Upper lobe of right lung (tissue), 1 donor: ENCODE data around the gene PIAS2. TPM values are rescaled to one million over a fixed set of nuclear protein-coding genes. Genes with fewer than 3 reads are reported as not detected.

ENCODE experiments used
- ATAC-seq: fragments of 200-7000 bp; cut with Tn5 transposase; one replicate; pipeline ENCODE4 v1.9.1; 2020; ENCODE audit warnings: mild to moderate bottlenecking, moderate library complexity
- DNase-seq: peaks from one replicate; pipeline ENCODE4 v3.0.0-alpha.2; 2020
- H3K27ac ChIP-seq: fragments of 200-600 bp; one replicate; pipeline ENCODE4 v1.8.0; 2022
- H3K27me3 ChIP-seq: fragments of 200-600 bp; one replicate; pipeline ENCODE4 v1.8.0; 2022; ENCODE audit warnings: mild to moderate bottlenecking
- H3K36me3 ChIP-seq: fragments of 200-600 bp; one replicate; pipeline ENCODE4 v1.8.0; 2022
- H3K4me1 ChIP-seq: fragments of 200-600 bp; one replicate; pipeline ENCODE4 v1.8.0; 2022
- H3K4me3 ChIP-seq: fragments of 200-600 bp; one replicate; pipeline ENCODE4 v1.8.0; 2022; ENCODE audit warnings: mild to moderate bottlenecking
- H3K9me3 ChIP-seq: fragments of 200-600 bp; one replicate; pipeline ENCODE4 v1.8.0; 2022
- CTCF ChIP-seq: fragments of 200-600 bp; IDR thresholded peaks from one replicate; pipeline ENCODE4 v1.8.0; 2022; ENCODE audit warnings: antibody characterized with exemption
- intact Hi-C: fragments of 100-400 bp; cut with DNase I; formaldehyde crosslinking; loops from one replicate; pipeline ENCODE4 v1.11.0; 2022
- total RNA-seq: library from RNA; stranded (reverse); fragmentation: NEBNext Ultra II Directional; extraction: Animal tissue kit (Norgen Biotek cat#: 25700); gene quantifications from one replicate; pipeline ENCODE4 v1.2.1, GENCODE V29; 2021
- donor health status: DM: no; HTN: yes; CAD: no; lungs with severe emphysema.

Gene PIAS2
- total RNA-seq, 1 donor from 2014 or later, result 38.6 TPM

GRCh38 chr18:46821856-46822711 is 95.2 kb downstream of the PIAS2 start:
- intact Hi-C loops, result no loop called here
- ATAC-seq, result no peak

GRCh38 chr18:46820863-46821262 is 96.4 kb downstream of the PIAS2 start:
- H3K27ac ChIP-seq, result no peak overlapping the region
- no peak for TF ChIP-seq CTCF
- H3K4me1 ChIP-seq, result no peaks in the 10 kb centered on the region
- H3K4me3 ChIP-seq, result no peak overlapping the region
- H3K9me3 ChIP-seq, result no peaks in the 10 kb centered on the region
- intact Hi-C loops, result no loop called here
- no peak for ATAC-seq
- H3K36me3 ChIP-seq, result no peaks in the 10 kb centered on the region
- no peaks in the 10 kb centered on the region for H3K27me3 ChIP-seq
- DNase-seq, result no peak

More at GRCh38 chr18:46821856-46822711, 95.2 kb downstream of the PIAS2 start:
- H3K4me1 ChIP-seq, result no peaks in the 10 kb centered on the region
- DNase-seq, result no peak
- no peaks in the 10 kb centered on the region for H3K9me3 ChIP-seq
- no peak overlapping the region for H3K4me3 ChIP-seq
- no peaks in the 10 kb centered on the region for H3K27me3 ChIP-seq
- no peak for TF ChIP-seq CTCF
- peaks cover 3% of the 10 kb centered on the region for H3K36me3 ChIP-seq
- H3K27ac ChIP-seq, result no peak overlapping the region

- ATAC-seq (no peak), DNase-seq (no peak)
- Histone ChIP-seq H3K9me3 (no peaks in the 10 kb centered on the region), H3K4me1 (no peaks in the 10 kb centered on the region), H3K27me3 (no peaks in the 10 kb centered on the region), H3K4me3 (no peak overlapping the region), H3K27ac (no peak overlapping the region), H3K36me3 (no peaks in the 10 kb centered on the region)
- TF ChIP-seq CTCF, result no peak
- intact Hi-C loops, result no loop called here
Observed at GRCh38 chr18:46815661-46816060, 101.6 kb downstream of the PIAS2 start.

GRCh38 chr18:46814399-46814798 is 102.9 kb downstream of the PIAS2 start:
- no peaks in the 10 kb centered on the region for H3K27me3 ChIP-seq
- intact Hi-C loops, result no loop called here
- H3K4me1 ChIP-seq, result no peaks in the 10 kb centered on the region
- DNase-seq (no peak), ATAC-seq (no peak)
- H3K9me3 ChIP-seq, result no peaks in the 10 kb centered on the region
- no peak overlapping the region for H3K27ac ChIP-seq
- TF ChIP-seq CTCF, result no peak
- H3K4me3 ChIP-seq, result no peak overlapping the region
- H3K36me3 ChIP-seq, result no peaks in the 10 kb centered on the region

GRCh38 chr18:46812311-46812710 is 105.0 kb downstream of the PIAS2 start:
- Histone ChIP-seq H3K27ac (no peak overlapping the region), H3K9me3 (no peaks in the 10 kb centered on the region), H3K27me3 (no peaks in the 10 kb centered on the region), H3K36me3 (no peaks in the 10 kb centered on the region), H3K4me3 (no peak overlapping the region), H3K4me1 (no peaks in the 10 kb centered on the region)
- ATAC-seq (no peak), DNase-seq (no peak)
- no peak for TF ChIP-seq CTCF
- intact Hi-C loops, result no loop called here
